Spleen (tissue), 3 donors: ENCODE data around the gene RCCD1.

ENCODE experiments used
- POLR2A ChIP-seq, 3 donors: fragments of 450-650 bp; IDR thresholded peaks; one replicate each; pipeline ENCODE4 v1.5.1; 2017; ENCODE audit warnings: antibody characterized with exemption in 3 of 3, mild to moderate bottlenecking in 1 of 3
- POLR2AphosphoS5 ChIP-seq, 3 donors: sonication (generic); formaldehyde crosslinking; IDR thresholded peaks; one replicate each; pipeline ENCODE4 v1.5.1; 2017; ENCODE audit warnings: antibody characterized with exemption in 3 of 3

DNA sequence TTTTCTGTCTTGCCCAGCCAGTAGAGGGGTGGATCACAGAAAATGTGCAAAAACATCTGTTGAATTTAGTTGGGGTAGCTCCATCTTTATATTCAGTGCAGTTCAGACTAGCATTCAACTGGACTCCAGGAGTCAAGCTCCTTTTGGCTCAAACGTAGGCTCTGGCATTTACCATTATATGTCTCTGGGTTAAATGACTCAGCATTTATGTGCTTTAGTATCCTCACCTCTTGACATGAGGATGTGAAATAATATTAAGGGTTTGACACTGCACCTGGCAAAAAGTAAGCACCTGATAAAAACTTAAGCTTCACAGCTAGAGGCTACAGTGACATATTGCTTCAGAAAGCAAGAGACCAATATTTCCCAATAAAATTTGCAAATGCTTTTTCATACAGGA lies 24.9 kb downstream of the RCCD1 start:
- TF ChIP-seq POLR2AphosphoS5 (IDR thresholded peaks at IDR 0.05) (no peak), POLR2A (IDR thresholded peaks at IDR 0.05) (no peak)
